ENCODE data around the gene C22orf31.

GRCh38 chr22:29087012-29087411, 25.4 kb upstream of the C22orf31 start:
- no peak for TF ChIP-seq CTCF (conservative IDR thresholded peaks at IDR 0.05 in 1 of 2, IDR thresholded peaks at IDR 0.05 in 1 of 2; ENCODE audit: extremely low read depth in 1 of 2, insufficient read depth in 1 of 2, low read depth in 1 of 2, low read length in 2 of 2)
- TF ChIP-seq EZH2 (IDR thresholded peaks at IDR 0.05; ENCODE audit: borderline replicate concordance, low read length) = no peak

All from mammary epithelial cell (primary cell).